Trophoblast cell (in vitro differentiated cells and primary cell): Measurements from ENCODE around the gene KCNH4.

Experiments used
- DNase-seq, 2 donors: peaks; one replicate each; pipeline ENCODE4 v3.0.0-alpha.2; 2016
- H2AFZ ChIP-seq: 2 replicates; pipeline ENCODE4 v1.6.1; 2013; ENCODE audit warnings: low read length, moderate library complexity, mild to moderate bottlenecking; ENCODE audit not compliant: insufficient read depth, poor library complexity
- H2AK5ac ChIP-seq: 2 replicates; pipeline ENCODE4 v1.6.1; 2013; ENCODE audit warnings: mild to moderate bottlenecking, low read length
- H2BK120ac ChIP-seq: 2 replicates; pipeline ENCODE4 v1.6.1; 2013; ENCODE audit warnings: low read length, mild to moderate bottlenecking, moderate library complexity; ENCODE audit not compliant: insufficient read depth, poor library complexity
- H2BK12ac ChIP-seq: 2 replicates; pipeline ENCODE4 v1.6.1; 2013; ENCODE audit warnings: mild to moderate bottlenecking, low read length, moderate library complexity
- H2BK5ac ChIP-seq: 2 replicates; pipeline ENCODE4 v1.6.1; 2013; ENCODE audit warnings: low read length, low read depth, moderate library complexity, mild to moderate bottlenecking; ENCODE audit not compliant: poor library complexity
- H3K14ac ChIP-seq: 2 replicates; pipeline ENCODE4 v1.6.1; 2013; ENCODE audit warnings: mild to moderate bottlenecking, low read length
- H3K18ac ChIP-seq: 2 replicates; pipeline ENCODE4 v1.6.1; 2013; ENCODE audit warnings: mild to moderate bottlenecking, low read length
- H3K23ac ChIP-seq: 2 replicates; pipeline ENCODE4 v1.6.1; 2013; ENCODE audit warnings: low read length
- H3K27ac ChIP-seq: 2 replicates; pipeline ENCODE4 v1.5.1; 2013; ENCODE audit warnings: low read depth, mild to moderate bottlenecking, inconsistent platforms, low read length, moderate library complexity
- H3K27me3 ChIP-seq: 2 replicates; pipeline ENCODE4 v1.6.1; 2013; ENCODE audit warnings: inconsistent platforms, mild to moderate bottlenecking, low read length, moderate library complexity; ENCODE audit not compliant: insufficient read depth
- H3K36me3 ChIP-seq, 2 experiments: 1 replicate in 1 of 2; 2 replicates in 1 of 2; pipeline ENCODE4 v1.6.1; 2013; ENCODE audit warnings: low read length in 2 of 2, mild to moderate bottlenecking in 2 of 2, moderate library complexity in 1 of 2; ENCODE audit not compliant: insufficient read depth in 2 of 2, control insufficient read depth in 1 of 2
- H3K4ac ChIP-seq: 2 replicates; pipeline ENCODE4 v1.6.1; 2013; ENCODE audit warnings: low read depth, mild to moderate bottlenecking, low read length, moderate library complexity
- H3K4me1 ChIP-seq, 2 experiments: 1 replicate in 1 of 2; 2 replicates in 1 of 2; pipeline ENCODE4 v1.6.1; 2013; ENCODE audit warnings: low read length in 2 of 2, mild to moderate bottlenecking in 2 of 2, moderate library complexity in 1 of 2; ENCODE audit not compliant: insufficient read depth in 2 of 2, control insufficient read depth in 1 of 2
- H3K4me2 ChIP-seq: 2 replicates; pipeline ENCODE4 v1.6.1; 2013; ENCODE audit warnings: inconsistent platforms, mild to moderate bottlenecking, low read length, moderate library complexity
- H3K4me3 ChIP-seq: 2 replicates; pipeline ENCODE4 v1.5.1; 2013; ENCODE audit warnings: mild to moderate bottlenecking, low read depth, low read length, inconsistent platforms
- H3K79me1 ChIP-seq: one replicate; pipeline ENCODE4 v1.6.1; 2013; ENCODE audit warnings: low read length
- H3K79me2 ChIP-seq: 2 replicates; pipeline ENCODE4 v1.6.1; 2013; ENCODE audit warnings: low read length, mild to moderate bottlenecking; ENCODE audit not compliant: control insufficient read depth, insufficient read depth, poor library complexity
- H3K9ac ChIP-seq: 2 replicates; pipeline ENCODE4 v1.6.1; 2013; ENCODE audit warnings: mild to moderate bottlenecking, low read length
- H3K9me3 ChIP-seq: 2 replicates; pipeline ENCODE4 v1.6.1; 2013; ENCODE audit warnings: low read depth, mild to moderate bottlenecking, control low read depth, inconsistent platforms, low read length; ENCODE audit not compliant: insufficient read depth
- H4K12ac ChIP-seq: 2 replicates; pipeline ENCODE4 v1.6.1; 2013; ENCODE audit warnings: low read depth, mild to moderate bottlenecking, low read length, moderate library complexity
- H4K8ac ChIP-seq: 2 replicates; pipeline ENCODE4 v1.6.1; 2013; ENCODE audit warnings: low read depth, mild to moderate bottlenecking, low read length, moderate library complexity
- H4K91ac ChIP-seq: one replicate; pipeline ENCODE4 v1.6.1; 2013; ENCODE audit warnings: low read depth, mild to moderate bottlenecking, low read length, moderate library complexity
- WGBS: extraction: QIAGEN DNeasy Blood & Tissue Kit; methylation state at CpG from one replicate; pipeline ENCODE4 v1.1.7; 2013; ENCODE audit warnings: missing lambda C conversion rate; ENCODE audit not compliant: insufficient read length, insufficient coverage; ENCODE audit errors: extremely low coverage; 5-methylcytosine and 5-hydroxymethylcytosine counted together

Gene KCNH4

GRCh38 chr17:42133461-42134041, 47.4 kb downstream of the KCNH4 start:
- Histone ChIP-seq H3K27me3 (no peaks in the 10 kb centered on the region), H2AK5ac (no peak overlapping the region), H3K36me3 (peaks cover 23 to 38% of the 10 kb centered on the region in 2 experiments), H2BK12ac (no peak overlapping the region), H3K23ac (no peak overlapping the region), H3K14ac (no peak overlapping the region), H3K4me3 (no peak overlapping the region), H3K9ac (no peak overlapping the region), H4K8ac (no peak overlapping the region), H4K12ac (no peak overlapping the region), H2BK120ac (no peak overlapping the region), H3K4me1 (peaks cover 8 to 10% of the 10 kb centered on the region in 2 experiments), H3K4me2 (no peak overlapping the region), H3K9me3 (peaks cover 1% of the 10 kb centered on the region), H3K79me2 (peaks cover 5% of the 10 kb centered on the region), H3K18ac (peak overlapping the region; percentile 38), H3K79me1 (no peaks in the 10 kb centered on the region), H4K91ac (no peak overlapping the region), H2AFZ (no peak overlapping the region), H3K27ac (no peak overlapping the region), H2BK5ac (no peak overlapping the region), H3K4ac (peak overlapping the region; percentile 0)
- no peak for DNase-seq
- no CpG with 5 or more reads among the region's 4 CpGs for WGBS

- Histone ChIP-seq H3K9me3 (peaks cover 1% of the 10 kb centered on the region), H2AFZ (no peak overlapping the region), H2BK120ac (no peak overlapping the region), H2BK5ac (no peak overlapping the region), H3K23ac (no peak overlapping the region), H2BK12ac (no peak overlapping the region), H3K14ac (no peak overlapping the region), H2AK5ac (no peak overlapping the region), H4K12ac (no peak overlapping the region), H3K36me3 (peaks cover 27 to 44% of the 10 kb centered on the region in 2 experiments), H3K27me3 (no peaks in the 10 kb centered on the region), H3K4me1 (peaks cover 8 to 10% of the 10 kb centered on the region in 2 experiments), H4K8ac (no peak overlapping the region), H3K4me3 (no peak overlapping the region), H4K91ac (no peak overlapping the region), H3K79me1 (no peaks in the 10 kb centered on the region), H3K4ac (no peak overlapping the region), H3K27ac (no peak overlapping the region), H3K18ac (no peak overlapping the region), H3K79me2 (peaks cover 3% of the 10 kb centered on the region), H3K4me2 (no peak overlapping the region), H3K9ac (no peak overlapping the region)
- no peak for DNase-seq
- no CpG with 5 or more reads among the region's 3 CpGs for WGBS
Observed at GRCh38 chr17:42132941-42133340, 48.0 kb downstream of the KCNH4 start.

- Histone ChIP-seq H3K4ac (no peak overlapping the region), H3K4me2 (no peak overlapping the region), H2AFZ (no peak overlapping the region), H3K4me1 (peaks cover 8 to 10% of the 10 kb centered on the region in 2 experiments), H4K12ac (no peak overlapping the region), H3K27me3 (no peaks in the 10 kb centered on the region), H2BK5ac (no peak overlapping the region), H3K23ac (no peak overlapping the region), H3K9me3 (peaks cover 1% of the 10 kb centered on the region), H3K36me3 (peaks cover 31 to 49% of the 10 kb centered on the region in 2 experiments), H4K91ac (no peak overlapping the region), H4K8ac (no peak overlapping the region), H3K14ac (no peak overlapping the region), H2AK5ac (no peak overlapping the region), H3K79me1 (no peaks in the 10 kb centered on the region), H3K27ac (no peak overlapping the region), H3K4me3 (no peak overlapping the region), H3K9ac (no peak overlapping the region), H2BK12ac (no peak overlapping the region), H3K18ac (no peak overlapping the region), H3K79me2 (peaks cover 3% of the 10 kb centered on the region), H2BK120ac (no peak overlapping the region)
- no peak for DNase-seq
- WGBS: no CpG with 5 or more reads among the region's 4 CpGs
Observed at GRCh38 chr17:42131981-42132432, 48.9 kb downstream of the KCNH4 start.

GRCh38 chr17:42131232-42131631, 49.7 kb downstream of the KCNH4 start:
- Histone ChIP-seq H3K9ac (no peak overlapping the region), H2AK5ac (no peak overlapping the region), H3K79me2 (peaks cover 3% of the 10 kb centered on the region), H4K8ac (no peak overlapping the region), H3K4me2 (no peak overlapping the region), H4K91ac (no peak overlapping the region), H3K79me1 (no peaks in the 10 kb centered on the region), H3K4me1 (peaks cover 6 to 8% of the 10 kb centered on the region in 2 experiments), H3K27me3 (no peaks in the 10 kb centered on the region), H3K27ac (no peak overlapping the region), H2BK12ac (no peak overlapping the region), H2BK5ac (no peak overlapping the region), H2AFZ (no peak overlapping the region), H3K14ac (no peak overlapping the region), H3K9me3 (peaks cover 1% of the 10 kb centered on the region), H4K12ac (no peak overlapping the region), H3K23ac (peak overlapping the region; percentile 58), H3K18ac (no peak overlapping the region), H3K4ac (no peak overlapping the region), H3K4me3 (no peak overlapping the region), H2BK120ac (no peak overlapping the region), H3K36me3 (peaks cover 37 to 54% of the 10 kb centered on the region in 2 experiments)
- WGBS: 100% methylated on average over 2 of the region's 4 CpGs
- no peak for DNase-seq
